Nephron progenitor cell (in vitro differentiated cells): ENCODE measurements around the gene PHACTR3.

Source experiments
- DNase-seq: peaks from one replicate; pipeline ENCODE4 v3.0.0; 2021
- H3K27ac Mint-ChIP-seq: 2 replicates; pipeline ENCODE4 v1.8.0; 2021; ENCODE audit warnings: mild to moderate bottlenecking, moderate library complexity, mixed read lengths
- H3K27me3 Mint-ChIP-seq: 2 replicates; pipeline ENCODE4 v1.8.0; 2021; ENCODE audit warnings: mild to moderate bottlenecking, low read depth, mixed read lengths; ENCODE audit not compliant: poor library complexity
- H3K36me3 Mint-ChIP-seq: 2 replicates; pipeline ENCODE4 v1.8.0; 2021; ENCODE audit warnings: low read depth, mixed read lengths
- H3K4me1 Mint-ChIP-seq: 2 replicates; pipeline ENCODE4 v1.8.0; 2021; ENCODE audit warnings: mixed read lengths
- H3K4me3 Mint-ChIP-seq: 2 replicates; pipeline ENCODE4 v1.8.0; 2021; ENCODE audit warnings: mild to moderate bottlenecking, moderate library complexity, mixed read lengths
- H3K9me3 Mint-ChIP-seq: 2 replicates; pipeline ENCODE4 v1.8.0; 2021; ENCODE audit warnings: mild to moderate bottlenecking, moderate library complexity, mixed read lengths
- TF ChIP-seq, protein P1 (sequence below): fragments of 200-600 bp; sonication (generic); IDR thresholded peaks from 2 replicates; pipeline ENCODE4 v1.5.0; 2021; ENCODE audit warnings: antibody characterized with exemption

Gene PHACTR3

DNA sequence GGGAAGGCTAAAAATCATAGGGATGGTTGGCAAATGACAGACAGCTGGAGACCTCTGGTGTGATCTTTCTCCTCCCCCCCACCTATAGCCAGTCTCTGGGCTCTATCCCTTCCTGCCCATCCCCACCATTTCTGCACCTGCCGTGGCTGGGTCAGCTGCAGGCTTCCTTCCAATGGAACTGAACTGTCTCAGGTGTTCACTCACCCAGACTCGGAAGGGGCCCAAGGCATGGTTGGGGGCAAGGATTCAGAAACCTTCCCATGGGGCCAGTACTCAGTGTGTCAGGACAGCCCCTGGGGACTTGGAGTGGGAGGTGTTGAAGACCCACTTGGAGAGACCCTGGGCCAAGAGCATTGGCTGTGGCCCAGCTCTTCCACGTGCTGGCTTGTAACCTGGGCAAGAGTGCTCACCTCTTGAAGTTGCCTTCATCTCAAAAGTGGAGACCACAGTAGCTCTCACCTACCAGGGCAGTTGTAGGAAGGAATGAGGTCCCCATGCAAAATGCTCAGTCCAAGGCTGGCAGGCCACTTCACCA lies 1.7 kb upstream of the PHACTR3 start:
- H3K27me3 Mint-ChIP-seq: peaks cover 90% of the 10 kb centered on the region
- no peak overlapping the region for H3K4me3 Mint-ChIP-seq
- no peaks in the 10 kb centered on the region for H3K36me3 Mint-ChIP-seq
- TF ChIP-seq, protein P1, sequence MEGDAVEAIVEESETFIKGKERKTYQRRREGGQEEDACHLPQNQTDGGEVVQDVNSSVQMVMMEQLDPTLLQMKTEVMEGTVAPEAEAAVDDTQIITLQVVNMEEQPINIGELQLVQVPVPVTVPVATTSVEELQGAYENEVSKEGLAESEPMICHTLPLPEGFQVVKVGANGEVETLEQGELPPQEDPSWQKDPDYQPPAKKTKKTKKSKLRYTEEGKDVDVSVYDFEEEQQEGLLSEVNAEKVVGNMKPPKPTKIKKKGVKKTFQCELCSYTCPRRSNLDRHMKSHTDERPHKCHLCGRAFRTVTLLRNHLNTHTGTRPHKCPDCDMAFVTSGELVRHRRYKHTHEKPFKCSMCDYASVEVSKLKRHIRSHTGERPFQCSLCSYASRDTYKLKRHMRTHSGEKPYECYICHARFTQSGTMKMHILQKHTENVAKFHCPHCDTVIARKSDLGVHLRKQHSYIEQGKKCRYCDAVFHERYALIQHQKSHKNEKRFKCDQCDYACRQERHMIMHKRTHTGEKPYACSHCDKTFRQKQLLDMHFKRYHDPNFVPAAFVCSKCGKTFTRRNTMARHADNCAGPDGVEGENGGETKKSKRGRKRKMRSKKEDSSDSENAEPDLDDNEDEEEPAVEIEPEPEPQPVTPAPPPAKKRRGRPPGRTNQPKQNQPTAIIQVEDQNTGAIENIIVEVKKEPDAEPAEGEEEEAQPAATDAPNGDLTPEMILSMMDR: no peak
- no peak overlapping the region for H3K27ac Mint-ChIP-seq
- DNase-seq: no peak
- H3K4me1 Mint-ChIP-seq: peaks cover 12% of the 10 kb centered on the region
- peaks cover 37% of the 10 kb centered on the region for H3K9me3 Mint-ChIP-seq

DNA sequence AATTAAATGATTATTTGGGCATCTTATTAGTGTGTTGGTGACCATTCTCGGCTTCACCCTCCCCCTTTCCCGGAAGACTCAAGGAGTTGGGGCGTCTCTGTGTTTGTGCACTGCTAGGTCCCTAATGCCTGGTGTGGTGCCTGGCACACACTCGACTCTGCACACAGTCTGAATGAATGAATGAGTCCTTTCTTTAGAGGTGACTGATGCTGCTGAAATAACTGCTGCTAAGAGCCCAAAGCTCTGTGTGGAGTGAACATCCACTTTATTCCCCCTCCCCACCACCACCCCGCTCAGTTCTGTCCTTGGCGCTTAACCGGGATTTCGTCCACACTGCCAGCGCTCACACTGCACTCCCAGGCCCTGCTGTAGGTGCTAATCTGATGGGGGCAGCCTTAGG lies 1.2 kb upstream of the PHACTR3 start:
- H3K4me1 Mint-ChIP-seq: peaks cover 12% of the 10 kb centered on the region
- TF ChIP-seq, protein P1: no peak
- peaks cover 88% of the 10 kb centered on the region for H3K27me3 Mint-ChIP-seq
- no peaks in the 10 kb centered on the region for H3K36me3 Mint-ChIP-seq
- DNase-seq: no peak
- H3K4me3 Mint-ChIP-seq: no peak overlapping the region
- H3K27ac Mint-ChIP-seq: no peak overlapping the region
- H3K9me3 Mint-ChIP-seq: peaks cover 37% of the 10 kb centered on the region

DNA sequence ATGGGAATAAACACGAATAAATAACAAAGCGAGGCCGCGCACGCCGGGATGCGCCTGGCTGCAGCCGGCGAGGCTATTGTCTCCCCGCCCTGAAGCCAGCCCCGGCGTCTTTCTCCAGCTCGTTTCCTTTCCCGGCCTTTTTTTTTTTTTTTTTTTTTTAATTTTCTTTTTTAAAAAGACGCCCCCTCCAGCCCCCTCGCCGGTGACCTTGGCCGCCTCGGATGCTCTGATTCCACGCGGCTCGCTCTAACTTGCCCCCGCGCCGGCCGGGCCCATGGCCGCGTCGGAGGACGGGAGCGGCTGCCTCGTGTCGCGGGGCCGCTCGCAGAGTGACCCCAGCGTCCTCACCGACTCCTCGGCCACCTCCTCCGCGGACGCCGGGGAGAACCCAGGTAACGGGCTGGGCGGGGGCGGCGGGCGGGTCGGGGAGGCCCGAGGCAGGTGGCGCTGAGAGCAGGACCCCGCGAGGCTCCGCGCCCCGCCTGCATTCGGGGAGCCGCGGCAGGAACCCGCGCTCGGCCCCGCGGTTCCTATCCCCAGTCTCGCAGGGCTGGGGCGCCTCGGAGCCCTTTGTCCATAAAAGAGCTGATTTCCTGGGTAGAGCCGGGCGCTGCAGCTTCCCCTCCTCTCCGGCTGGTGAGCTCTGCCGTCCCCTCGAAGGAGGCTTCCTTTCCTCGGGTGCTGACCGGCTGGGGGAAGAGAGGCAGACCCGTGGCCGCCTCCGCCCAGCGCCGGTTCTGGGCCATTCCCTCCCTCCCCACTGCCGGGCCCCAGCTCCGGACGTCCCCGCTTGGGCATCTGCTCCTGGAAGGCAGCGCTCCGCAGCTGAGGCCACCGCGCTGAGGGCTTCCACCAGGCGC lies 631 bp downstream of the PHACTR3 start:
- Mint-ChIP-seq H3K4me1 (peaks cover 12% of the 10 kb centered on the region), H3K9me3 (peaks cover 37% of the 10 kb centered on the region), H3K36me3 (no peaks in the 10 kb centered on the region), H3K27ac (no peak overlapping the region), H3K27me3 (peaks cover 84% of the 10 kb centered on the region), H3K4me3 (peak overlapping the region; percentile 48)
- DNase-seq: peak; percentile 56
- TF ChIP-seq, protein P1: no peak

DNA sequence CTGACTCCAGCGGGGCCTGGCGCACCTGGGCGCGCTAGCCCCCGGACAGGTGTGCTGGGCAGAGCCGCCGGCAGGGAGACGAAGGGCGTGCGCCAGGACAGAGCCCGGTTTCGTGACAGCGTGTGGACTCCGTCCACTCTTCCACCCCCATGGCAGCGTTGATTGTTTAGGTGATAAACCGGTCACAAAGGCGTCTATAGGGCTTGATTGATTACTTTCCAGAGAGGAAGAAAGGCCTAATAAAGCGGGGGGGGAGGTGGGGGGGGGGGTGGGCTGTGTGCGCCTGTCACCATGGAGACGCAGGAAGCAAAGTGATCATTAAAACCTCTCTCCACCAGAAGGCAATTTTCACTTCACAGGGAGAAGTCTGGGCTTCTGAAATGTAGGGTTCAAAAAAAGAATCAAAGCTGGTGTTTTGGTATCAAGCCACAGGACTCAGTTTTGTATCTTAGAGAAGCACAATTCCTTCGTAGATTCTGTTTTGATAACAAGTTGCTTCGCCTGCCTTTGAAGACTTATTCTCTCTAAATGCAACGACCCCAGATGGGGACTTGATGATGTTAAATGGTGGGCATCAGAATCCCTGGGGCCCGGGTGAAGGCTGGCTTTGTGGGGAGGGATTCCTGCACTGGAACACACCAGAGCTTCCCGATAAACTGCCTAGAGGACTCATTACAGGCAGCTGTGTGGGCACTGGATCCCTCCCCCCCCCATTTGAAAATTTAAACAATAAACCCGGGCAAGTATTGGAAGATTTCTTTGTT lies 1.4 kb downstream of the PHACTR3 start:
- Mint-ChIP-seq H3K4me3 (peak overlapping the region; percentile 48), H3K27me3 (peaks cover 79% of the 10 kb centered on the region), H3K27ac (no peak overlapping the region), H3K36me3 (no peaks in the 10 kb centered on the region), H3K4me1 (peaks cover 12% of the 10 kb centered on the region), H3K9me3 (peaks cover 34% of the 10 kb centered on the region)
- TF ChIP-seq, protein P1: no peak
- DNase-seq: no peak

DNA sequence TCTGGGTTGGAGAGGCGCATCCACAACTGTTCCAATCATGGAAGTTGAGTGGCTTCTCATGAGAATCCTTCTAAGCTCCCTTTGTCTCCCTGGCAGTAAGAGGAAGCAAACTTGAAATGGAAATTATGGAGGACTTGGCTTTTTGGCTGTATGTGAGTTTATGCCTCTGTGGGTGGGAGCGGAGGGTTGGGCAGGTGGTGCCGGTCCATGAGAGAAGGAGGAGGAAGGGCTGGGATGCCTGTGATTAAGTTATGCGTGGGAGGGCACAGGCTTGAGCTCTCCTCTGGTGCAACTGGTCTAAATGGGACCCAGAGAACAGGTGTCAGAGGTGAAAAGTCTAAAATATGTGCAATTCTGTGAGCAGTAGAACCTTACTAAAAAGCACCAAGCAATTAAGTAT lies 2.2 kb downstream of the PHACTR3 start:
- Mint-ChIP-seq H3K36me3 (no peaks in the 10 kb centered on the region), H3K27ac (no peak overlapping the region), H3K4me1 (peaks cover 12% of the 10 kb centered on the region), H3K4me3 (peak overlapping the region; percentile 48), H3K27me3 (peaks cover 72% of the 10 kb centered on the region), H3K9me3 (peaks cover 40% of the 10 kb centered on the region)
- DNase-seq: no peak
- TF ChIP-seq, protein P1: no peak
